ENCODE results near the gene CCDC187.

DNA sequence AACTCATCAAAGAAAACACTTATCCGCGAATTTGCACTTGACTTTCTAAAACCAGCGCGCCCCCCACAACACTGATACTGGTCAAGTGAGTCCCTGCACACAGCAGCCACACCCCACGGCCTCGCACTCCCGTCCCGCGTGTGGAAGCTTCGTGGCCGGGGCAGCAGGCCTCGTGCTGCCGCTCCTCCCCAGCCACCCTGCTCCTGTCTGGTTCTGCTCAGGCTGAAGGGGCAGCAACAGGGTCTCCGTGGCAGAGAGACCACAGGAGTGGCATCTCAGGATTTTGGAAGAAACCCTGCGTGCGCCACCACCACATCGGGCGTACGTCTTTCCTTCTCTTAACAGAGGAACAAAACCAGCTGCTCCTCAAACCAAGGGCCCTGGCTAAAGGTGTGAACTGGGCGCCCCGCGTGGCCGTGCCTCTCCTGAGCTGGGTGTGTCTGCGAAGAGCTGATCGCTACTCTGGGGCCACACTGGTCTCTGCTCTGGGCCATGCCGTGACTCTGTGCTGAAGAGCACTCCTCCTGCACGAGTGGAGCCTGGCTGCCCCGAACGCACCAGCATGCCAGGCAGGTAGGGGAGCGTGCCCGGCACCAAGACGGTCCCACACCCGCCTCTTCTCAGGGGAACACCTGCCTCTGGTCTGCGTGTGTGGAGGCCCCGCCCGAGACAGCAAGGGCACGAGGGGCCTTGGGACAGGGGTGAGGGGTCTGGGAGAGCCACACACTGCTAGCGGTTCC lies 81.6 kb downstream of the CCDC187 start:
- TF ChIP-seq, protein P1, sequence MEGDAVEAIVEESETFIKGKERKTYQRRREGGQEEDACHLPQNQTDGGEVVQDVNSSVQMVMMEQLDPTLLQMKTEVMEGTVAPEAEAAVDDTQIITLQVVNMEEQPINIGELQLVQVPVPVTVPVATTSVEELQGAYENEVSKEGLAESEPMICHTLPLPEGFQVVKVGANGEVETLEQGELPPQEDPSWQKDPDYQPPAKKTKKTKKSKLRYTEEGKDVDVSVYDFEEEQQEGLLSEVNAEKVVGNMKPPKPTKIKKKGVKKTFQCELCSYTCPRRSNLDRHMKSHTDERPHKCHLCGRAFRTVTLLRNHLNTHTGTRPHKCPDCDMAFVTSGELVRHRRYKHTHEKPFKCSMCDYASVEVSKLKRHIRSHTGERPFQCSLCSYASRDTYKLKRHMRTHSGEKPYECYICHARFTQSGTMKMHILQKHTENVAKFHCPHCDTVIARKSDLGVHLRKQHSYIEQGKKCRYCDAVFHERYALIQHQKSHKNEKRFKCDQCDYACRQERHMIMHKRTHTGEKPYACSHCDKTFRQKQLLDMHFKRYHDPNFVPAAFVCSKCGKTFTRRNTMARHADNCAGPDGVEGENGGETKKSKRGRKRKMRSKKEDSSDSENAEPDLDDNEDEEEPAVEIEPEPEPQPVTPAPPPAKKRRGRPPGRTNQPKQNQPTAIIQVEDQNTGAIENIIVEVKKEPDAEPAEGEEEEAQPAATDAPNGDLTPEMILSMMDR (optimal IDR thresholded peaks at IDR 0.05 in 1 of 3, IDR thresholded peaks at IDR 0.05 in 1 of 3, conservative IDR thresholded peaks at IDR 0.05 in 1 of 3; ENCODE audit: extremely low read depth in 1 of 3, insufficient read depth in 2 of 3, low read length in 3 of 3) = no peak
- TF ChIP-seq EZH2 (IDR thresholded peaks at IDR 0.05; ENCODE audit: low read length) = no peak
